Smooth muscle cell (in vitro differentiated cells): Measurements from ENCODE around the gene TRIP12. TPM values are rescaled to one million over a fixed set of nuclear protein-coding genes. Genes with fewer than 3 reads are reported as not detected.
"Not testable (repeated sequence)": the region's sequence is repeated elsewhere in the genome, so short reads cannot be mapped to it uniquely, and the experiment has no call there.

Source experiments
- DNase-seq: peaks from one replicate; lab custom pipeline; 2025; ENCODE audit not compliant: unreplicated experiment; lab: John Stamatoyannopoulos, UW
- H2AFZ ChIP-seq: fragments of 200-600 bp; sonication (generic); 2 replicates; pipeline ENCODE4 v1.6.0; 2016; ENCODE audit warnings: antibody characterized with exemption, low read depth, mild to moderate bottlenecking
- H3F3A ChIP-seq: fragments of 200-600 bp; sonication (generic); 2 replicates; pipeline ENCODE4 v1.6.0; 2017; ENCODE audit warnings: antibody characterized with exemption, low read depth
- H3K27ac ChIP-seq: fragments of 200-600 bp; sonication (generic); 2 replicates; pipeline ENCODE4 v1.5.1; 2016; ENCODE audit warnings: low read depth, mild to moderate bottlenecking
- H3K27me3 ChIP-seq: fragments of 200-600 bp; sonication (generic); 2 replicates; pipeline ENCODE4 v1.6.1; 2016; ENCODE audit warnings: low read depth, mild to moderate bottlenecking
- H3K36me3 ChIP-seq: fragments of 200-600 bp; sonication (generic); 2 replicates; pipeline ENCODE4 v1.5.1; 2016; ENCODE audit warnings: low read depth
- H3K4me1 ChIP-seq: fragments of 200-600 bp; sonication (generic); 2 replicates; pipeline ENCODE4 v1.5.1; 2016; ENCODE audit warnings: low read depth
- H3K4me2 ChIP-seq: fragments of 200-600 bp; sonication (generic); 2 replicates; pipeline ENCODE4 v1.6.0; 2016; ENCODE audit warnings: mild to moderate bottlenecking
- H3K4me3 ChIP-seq: fragments of 200-600 bp; sonication (generic); 2 replicates; pipeline ENCODE4 v1.5.1; 2016; ENCODE audit warnings: mild to moderate bottlenecking
- H3K79me2 ChIP-seq: fragments of 200-600 bp; sonication (generic); 2 replicates; pipeline ENCODE4 v1.6.0; 2016; ENCODE audit warnings: low read depth, mild to moderate bottlenecking
- H3K9ac ChIP-seq: fragments of 200-600 bp; sonication (generic); 2 replicates; pipeline ENCODE4 v1.6.0; 2016; ENCODE audit warnings: low read depth
- H3K9me3 ChIP-seq: fragments of 200-600 bp; sonication (generic); replicated peaks from 2 replicates; pipeline ENCODE4 v1.5.1; 2016; ENCODE audit warnings: low read depth
- H4K20me1 ChIP-seq: fragments of 200-600 bp; sonication (generic); 2 replicates; pipeline ENCODE4 v1.6.0; 2016; ENCODE audit warnings: low read depth
- WGBS: methylation state at CpG from one replicate; pipeline ENCODE4 v1.1.7; 2016; ENCODE audit warnings: low lambda C conversion rate; 5-methylcytosine and 5-hydroxymethylcytosine counted together
- polyA plus RNA-seq: library from polyadenylated mRNA; unstranded; fragments of >200 nt; fragmentation: Nextera tagmentation; extraction: Ambion mirVana; gene quantifications from 2 replicates; pipeline ENCODE4 v1.2.1, GENCODE V29; 2016
- total RNA-seq: library from RNA; depleted of rRNA; stranded (reverse); fragments of >200 nt; gene quantifications from 2 replicates; pipeline ENCODE4 v1.2.3, GENCODE V29; 2014
- TF ChIP-seq, protein P1 (sequence below): fragments of 200-600 bp; sonication (generic); IDR thresholded peaks from 2 replicates; pipeline ENCODE4 v1.5.1; 2017; ENCODE audit warnings: borderline replicate concordance, mild to moderate bottlenecking, antibody characterized with exemption; ENCODE audit not compliant: insufficient read depth, poor library complexity, severe bottlenecking

TRIP12 gene
- total and polyA plus RNA-seq, 2 experiments from 2014 or later, result 45.5 to 103 TPM

DNA sequence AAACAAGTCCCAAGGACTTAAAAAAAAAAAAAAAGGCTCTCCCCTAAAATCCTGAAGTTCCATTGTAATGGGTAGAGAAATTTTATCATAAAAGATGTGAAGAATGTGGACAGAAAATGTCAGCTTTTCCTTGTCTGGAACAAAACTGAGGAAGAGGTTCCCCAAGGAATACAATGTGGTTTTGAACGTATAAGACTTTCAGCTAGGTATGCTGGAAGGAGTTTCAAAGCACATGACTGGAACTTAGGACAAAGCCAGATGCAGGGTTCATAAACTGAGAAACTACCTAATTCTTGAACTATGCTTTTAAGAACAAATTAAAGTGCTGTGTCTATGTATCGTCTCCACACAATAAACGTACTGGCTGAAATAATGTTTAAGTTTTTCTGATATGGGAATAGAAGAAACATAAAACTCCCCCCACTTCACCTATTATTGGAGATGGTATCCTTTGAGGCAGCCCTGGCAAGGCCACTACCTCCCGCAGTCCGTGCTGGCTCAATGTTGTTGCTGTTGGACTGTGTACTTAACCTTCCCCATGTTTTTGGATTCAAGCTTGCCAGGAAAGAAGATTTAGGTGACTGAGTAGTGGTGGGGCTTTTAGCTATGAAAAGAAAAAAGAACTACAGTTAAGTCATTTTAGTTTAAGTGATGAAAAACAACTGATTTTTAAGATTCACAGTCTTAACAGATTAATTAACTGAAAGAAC, 123.2 kb downstream of the TRIP12 start:
- H3K36me3 ChIP-seq, result peaks cover 39% of the 10 kb centered on the region
- peaks cover 14% of the 10 kb centered on the region for H4K20me1 ChIP-seq
- no peak overlapping the region for H3K27ac ChIP-seq
- WGBS, result 98% methylated on average over 5 of the region's 5 CpGs
- H3F3A ChIP-seq, result no peaks in the 10 kb centered on the region
- H3K4me1 ChIP-seq, result peaks cover 3% of the 10 kb centered on the region
- no peaks in the 10 kb centered on the region for H3K9me3 ChIP-seq
- no peaks in the 10 kb centered on the region for H3K27me3 ChIP-seq
- no peaks in the 10 kb centered on the region for H3K79me2 ChIP-seq
- H3K4me3 ChIP-seq, result no peak overlapping the region
- H2AFZ ChIP-seq, result no peak overlapping the region
- H3K4me2 ChIP-seq, result no peak overlapping the region
- no peak for DNase-seq
- TF ChIP-seq, protein P1, sequence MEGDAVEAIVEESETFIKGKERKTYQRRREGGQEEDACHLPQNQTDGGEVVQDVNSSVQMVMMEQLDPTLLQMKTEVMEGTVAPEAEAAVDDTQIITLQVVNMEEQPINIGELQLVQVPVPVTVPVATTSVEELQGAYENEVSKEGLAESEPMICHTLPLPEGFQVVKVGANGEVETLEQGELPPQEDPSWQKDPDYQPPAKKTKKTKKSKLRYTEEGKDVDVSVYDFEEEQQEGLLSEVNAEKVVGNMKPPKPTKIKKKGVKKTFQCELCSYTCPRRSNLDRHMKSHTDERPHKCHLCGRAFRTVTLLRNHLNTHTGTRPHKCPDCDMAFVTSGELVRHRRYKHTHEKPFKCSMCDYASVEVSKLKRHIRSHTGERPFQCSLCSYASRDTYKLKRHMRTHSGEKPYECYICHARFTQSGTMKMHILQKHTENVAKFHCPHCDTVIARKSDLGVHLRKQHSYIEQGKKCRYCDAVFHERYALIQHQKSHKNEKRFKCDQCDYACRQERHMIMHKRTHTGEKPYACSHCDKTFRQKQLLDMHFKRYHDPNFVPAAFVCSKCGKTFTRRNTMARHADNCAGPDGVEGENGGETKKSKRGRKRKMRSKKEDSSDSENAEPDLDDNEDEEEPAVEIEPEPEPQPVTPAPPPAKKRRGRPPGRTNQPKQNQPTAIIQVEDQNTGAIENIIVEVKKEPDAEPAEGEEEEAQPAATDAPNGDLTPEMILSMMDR, result no peak
- no peak overlapping the region for H3K9ac ChIP-seq

GRCh38 chr2:229795058-229795457, 126.8 kb downstream of the TRIP12 start:
- H3F3A ChIP-seq, result no peaks in the 10 kb centered on the region
- H3K4me1 ChIP-seq, result no peaks in the 10 kb centered on the region
- no peak overlapping the region for H3K9ac ChIP-seq
- H3K9me3 ChIP-seq, result no peaks in the 10 kb centered on the region
- H4K20me1 ChIP-seq, result no peaks in the 10 kb centered on the region
- peaks cover 58% of the 10 kb centered on the region for H3K36me3 ChIP-seq
- H2AFZ ChIP-seq, result no peak overlapping the region
- H3K79me2 ChIP-seq, result no peaks in the 10 kb centered on the region
- no peak overlapping the region for H3K4me3 ChIP-seq
- TF ChIP-seq, protein P1, result no peak
- no peak overlapping the region for H3K4me2 ChIP-seq
- H3K27me3 ChIP-seq, result no peaks in the 10 kb centered on the region
- DNase-seq, result no peak
- H3K27ac ChIP-seq, result no peak overlapping the region

GRCh38 chr2:229794636-229795035, 127.2 kb downstream of the TRIP12 start:
- no peaks in the 10 kb centered on the region for H4K20me1 ChIP-seq
- H3K9me3 ChIP-seq, result no peaks in the 10 kb centered on the region
- no peaks in the 10 kb centered on the region for H3K27me3 ChIP-seq
- whole genome bisulfite sequencing, result 100% methylated on average over 1 of the region's 1 CpG
- no peak overlapping the region for H3K9ac ChIP-seq
- H3K79me2 ChIP-seq, result no peaks in the 10 kb centered on the region
- no peak overlapping the region for H2AFZ ChIP-seq
- H3K4me1 ChIP-seq, result no peaks in the 10 kb centered on the region
- no peak overlapping the region for H3K27ac ChIP-seq
- no peak overlapping the region for H3K4me3 ChIP-seq
- no peak overlapping the region for H3K4me2 ChIP-seq
- no peak for DNase-seq
- H3F3A ChIP-seq, result no peaks in the 10 kb centered on the region
- H3K36me3 ChIP-seq, result peaks cover 62% of the 10 kb centered on the region
- TF ChIP-seq, protein P1, result no peak

- not testable (repeated sequence) for H2AFZ ChIP-seq, H3K27ac ChIP-seq, H3K4me3 ChIP-seq, H3K4me2 ChIP-seq, H3K79me2 ChIP-seq, DNase-seq, H3F3A ChIP-seq, H3K27me3 ChIP-seq, H3K9ac ChIP-seq, H3K4me1 ChIP-seq, H3K9me3 ChIP-seq
- H4K20me1 ChIP-seq, result peaks cover 20% of the 10 kb centered on the region
- H3K36me3 ChIP-seq, result peaks cover 39% of the 10 kb centered on the region
- 98% methylated on average over 11 of the region's 11 CpGs for WGBS
These were observed 135.5 kb downstream of the TRIP12 start for GRCh38 chr2:229786289-229786688.
